GM21723 (cell line): ENCODE results near the gene USP30.
"Not testable (repeated sequence)": the region's sequence is repeated elsewhere in the genome, so short reads cannot be mapped to it uniquely, and the experiment has no call there.

Experiments used
- ATAC-seq: cut with Tn5 transposase; IDR thresholded peaks from one replicate; pipeline ENCODE4 v1.9.1; 2021; ENCODE audit warnings: mild to moderate bottlenecking, moderate library complexity; ENCODE audit not compliant: unreplicated experiment

Gene USP30, protein sequence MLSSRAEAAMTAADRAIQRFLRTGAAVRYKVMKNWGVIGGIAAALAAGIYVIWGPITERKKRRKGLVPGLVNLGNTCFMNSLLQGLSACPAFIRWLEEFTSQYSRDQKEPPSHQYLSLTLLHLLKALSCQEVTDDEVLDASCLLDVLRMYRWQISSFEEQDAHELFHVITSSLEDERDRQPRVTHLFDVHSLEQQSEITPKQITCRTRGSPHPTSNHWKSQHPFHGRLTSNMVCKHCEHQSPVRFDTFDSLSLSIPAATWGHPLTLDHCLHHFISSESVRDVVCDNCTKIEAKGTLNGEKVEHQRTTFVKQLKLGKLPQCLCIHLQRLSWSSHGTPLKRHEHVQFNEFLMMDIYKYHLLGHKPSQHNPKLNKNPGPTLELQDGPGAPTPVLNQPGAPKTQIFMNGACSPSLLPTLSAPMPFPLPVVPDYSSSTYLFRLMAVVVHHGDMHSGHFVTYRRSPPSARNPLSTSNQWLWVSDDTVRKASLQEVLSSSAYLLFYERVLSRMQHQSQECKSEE

DNA sequence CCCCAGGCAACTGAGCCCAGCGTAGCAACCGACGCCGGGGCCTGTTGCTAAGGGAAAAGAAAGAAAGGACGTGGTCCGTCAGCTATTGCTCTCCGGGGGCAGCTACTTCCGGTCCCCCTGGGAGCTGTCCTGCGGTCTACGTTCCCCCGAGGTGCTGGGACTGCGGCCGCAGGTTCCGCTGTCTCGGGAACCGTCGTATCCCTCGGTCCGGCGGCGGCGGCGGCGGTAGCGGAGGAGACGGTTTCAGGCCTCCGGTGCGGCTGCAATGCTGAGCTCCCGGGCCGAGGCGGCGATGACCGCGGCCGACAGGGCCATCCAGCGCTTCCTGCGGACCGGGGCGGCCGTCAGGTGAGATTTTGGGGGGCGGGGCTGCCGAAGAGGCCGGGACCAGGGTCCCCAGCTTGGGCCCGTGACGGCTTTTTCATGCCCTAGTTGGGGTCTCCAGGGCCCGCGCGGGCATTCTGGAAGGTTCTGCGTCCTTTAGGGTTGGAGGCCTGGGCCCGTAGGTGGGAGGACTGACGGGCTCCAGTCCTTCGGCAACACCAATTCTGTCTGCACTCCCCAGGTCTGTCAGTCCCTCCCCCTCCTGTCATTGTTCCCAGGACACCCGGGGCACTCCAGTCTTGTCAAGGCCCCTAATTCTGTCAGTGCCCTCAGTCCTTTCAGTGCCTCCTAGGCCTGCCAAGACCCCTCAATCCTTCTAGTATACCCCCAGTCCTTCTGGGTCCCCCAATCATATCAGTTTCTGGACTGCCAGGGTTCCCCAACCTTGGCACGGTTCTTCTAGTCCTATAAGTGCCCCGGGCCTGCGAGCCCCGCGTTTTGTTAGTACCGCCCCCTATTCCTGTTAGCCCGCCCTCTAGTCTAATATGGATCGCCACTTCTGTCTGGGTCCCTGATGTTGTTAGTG, at the start of gene USP30:
USP30 (plus strand) TSS at position 163 of the 910 bp plus-strand sequence; CDS start at position 266, 103 bp downstream.
- peak; percentile 64 for ATAC-seq

DNA sequence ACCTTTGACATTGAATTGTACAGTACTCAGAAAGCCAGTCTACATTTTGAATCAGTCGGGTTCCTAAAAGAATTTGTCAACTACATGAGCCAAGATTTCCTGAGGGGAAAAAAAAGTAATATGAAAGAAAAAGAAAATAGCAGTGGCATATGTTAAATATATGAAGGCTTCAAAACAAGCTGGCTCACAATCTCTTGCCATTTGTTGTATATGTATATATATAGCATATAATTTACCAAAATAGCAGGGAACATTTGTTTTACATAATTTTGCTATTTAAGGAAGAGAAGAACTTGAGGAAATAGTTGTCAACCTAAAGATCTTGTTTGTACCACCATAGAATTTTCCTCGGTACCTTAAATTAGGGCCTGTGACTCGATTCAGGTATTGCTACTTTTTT, 48.4 kb upstream of the USP30 start:
- ATAC-seq: no peak

DNA sequence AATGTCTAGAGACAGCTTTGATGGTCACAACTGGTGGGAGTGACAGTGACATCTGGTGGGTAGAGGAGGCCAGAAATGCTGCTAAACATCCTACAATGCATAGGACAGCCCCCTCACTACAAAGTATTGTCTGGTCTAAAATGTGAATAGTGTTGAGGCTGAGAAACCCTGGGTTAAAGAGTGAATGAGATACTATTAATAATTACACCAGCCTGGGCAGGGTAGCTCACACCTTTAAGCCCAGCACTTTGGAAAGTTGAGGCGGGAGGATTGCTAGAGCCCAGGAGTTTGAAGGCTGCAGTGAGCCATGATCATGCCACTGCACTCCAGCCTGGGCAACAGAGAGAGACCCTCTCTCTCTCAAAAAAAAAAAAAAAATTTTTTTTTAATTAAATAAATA, 42.6 kb upstream of the USP30 start:
- ATAC-seq: no peak

DNA sequence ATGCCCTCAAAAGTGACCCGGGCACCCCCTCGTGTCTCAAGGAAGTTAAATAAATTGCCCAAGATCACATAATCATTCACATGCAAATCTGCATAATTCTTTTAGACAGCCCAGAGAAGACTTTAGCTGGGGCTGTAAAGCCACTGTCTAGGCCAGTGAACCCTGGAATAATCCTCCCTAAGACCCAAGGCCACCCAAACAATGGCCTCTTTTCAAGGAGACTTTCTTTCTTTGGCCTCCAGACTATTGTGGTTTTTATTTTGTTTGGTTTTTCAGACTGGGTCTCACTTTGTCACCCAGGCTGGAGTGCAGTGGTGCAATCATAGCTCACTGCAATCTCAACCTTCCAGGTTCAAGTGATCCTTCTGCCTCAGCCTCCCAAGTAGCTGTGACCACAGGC, 42.1 kb upstream of the USP30 start:
- ATAC-seq: no peak

DNA sequence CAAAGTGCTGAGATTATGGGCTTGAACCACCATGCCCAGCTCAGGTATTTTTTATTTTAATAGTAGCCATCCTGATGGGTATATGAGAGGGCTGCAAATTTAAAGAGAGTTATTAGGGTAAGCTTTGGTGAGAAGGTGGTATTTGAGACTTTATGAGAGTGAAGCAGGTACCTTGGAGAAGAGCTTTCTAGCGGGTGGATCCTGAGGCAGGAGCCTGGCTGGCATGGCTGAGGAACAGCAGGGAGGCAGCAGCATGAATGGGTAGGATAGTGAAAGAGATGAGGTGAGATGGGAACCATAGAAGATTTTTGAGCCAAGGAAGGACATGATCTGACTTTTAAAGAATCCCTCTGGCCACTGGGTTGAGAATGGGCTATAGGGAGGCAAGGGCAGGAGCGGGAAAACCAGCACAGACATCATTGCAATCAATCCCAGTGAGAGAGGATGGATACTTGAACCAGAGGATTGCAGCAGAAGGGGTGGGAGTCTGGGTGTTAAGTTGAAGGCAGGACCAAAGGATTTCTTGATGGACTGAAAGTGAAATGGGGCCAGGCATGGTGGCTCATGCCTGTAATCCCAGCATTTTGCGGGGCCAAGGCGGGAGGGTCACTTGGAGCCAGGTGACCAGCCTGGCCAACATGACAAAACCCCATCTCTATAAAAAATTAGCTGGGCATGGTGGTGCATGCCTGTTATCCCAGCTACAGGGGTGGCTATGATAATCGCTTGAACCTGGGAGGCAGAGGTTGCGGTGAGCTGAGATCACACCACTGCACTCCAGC, 37.2 kb upstream of the USP30 start:
- ATAC-seq: no peak

DNA sequence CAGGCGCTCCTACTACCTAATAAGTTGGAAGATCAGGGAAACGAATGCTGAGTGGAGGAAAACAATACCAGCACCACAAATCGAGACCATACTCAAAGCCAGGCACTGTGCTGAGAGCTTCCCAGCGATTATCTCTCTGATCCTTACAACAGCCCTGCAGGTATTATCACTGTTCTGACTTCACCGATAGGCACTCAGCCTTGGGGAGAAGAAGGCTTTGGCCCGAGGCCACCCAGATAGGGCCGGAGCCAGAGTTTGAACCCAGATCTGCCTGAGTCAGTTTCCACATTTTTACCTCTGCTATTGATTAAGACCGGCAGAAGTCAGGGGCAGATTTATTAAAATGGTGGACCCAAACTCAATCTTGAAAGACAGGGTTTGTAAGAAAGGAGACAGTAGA, 36.4 kb upstream of the USP30 start:
- no peak for ATAC-seq

DNA sequence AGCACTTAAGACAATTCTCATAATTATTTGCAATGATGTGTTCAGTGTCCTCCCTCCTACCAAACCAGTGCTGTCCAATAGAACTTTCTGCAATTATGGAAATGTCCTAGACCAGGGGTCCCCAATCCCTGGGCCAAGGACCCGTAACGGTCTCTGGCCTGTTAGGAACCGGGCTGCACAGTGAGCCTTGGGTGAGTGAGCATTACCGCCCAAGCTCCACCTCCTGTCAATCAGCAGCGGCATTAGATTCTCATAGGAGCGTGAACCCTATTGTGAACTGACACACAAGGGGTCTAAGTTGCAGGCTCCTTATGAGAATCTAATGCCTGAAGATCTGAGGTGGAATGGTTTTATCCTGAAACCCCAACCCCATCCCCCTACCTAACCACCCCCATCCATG, 35.4 kb upstream of the USP30 start:
- ATAC-seq: no peak

DNA sequence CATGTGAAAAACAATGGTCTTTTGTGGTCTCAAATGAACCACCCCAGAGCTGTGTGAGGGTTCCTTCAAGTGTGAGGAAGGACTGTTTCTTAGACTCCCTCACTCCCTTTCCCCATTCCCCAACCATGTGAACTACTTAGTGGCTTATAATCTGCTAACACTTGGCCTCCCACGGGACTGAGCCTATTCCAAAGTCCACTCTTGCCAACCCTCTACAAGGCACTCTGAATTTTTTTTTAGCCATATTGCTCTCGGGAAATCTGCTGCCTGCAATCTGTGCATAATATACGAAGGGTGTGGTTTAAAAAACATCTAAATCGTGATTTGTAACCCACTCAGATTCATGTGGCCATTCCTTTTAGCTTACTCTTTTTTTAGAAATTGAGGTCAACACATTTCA, 34.1 kb upstream of the USP30 start:
- no peak for ATAC-seq

DNA sequence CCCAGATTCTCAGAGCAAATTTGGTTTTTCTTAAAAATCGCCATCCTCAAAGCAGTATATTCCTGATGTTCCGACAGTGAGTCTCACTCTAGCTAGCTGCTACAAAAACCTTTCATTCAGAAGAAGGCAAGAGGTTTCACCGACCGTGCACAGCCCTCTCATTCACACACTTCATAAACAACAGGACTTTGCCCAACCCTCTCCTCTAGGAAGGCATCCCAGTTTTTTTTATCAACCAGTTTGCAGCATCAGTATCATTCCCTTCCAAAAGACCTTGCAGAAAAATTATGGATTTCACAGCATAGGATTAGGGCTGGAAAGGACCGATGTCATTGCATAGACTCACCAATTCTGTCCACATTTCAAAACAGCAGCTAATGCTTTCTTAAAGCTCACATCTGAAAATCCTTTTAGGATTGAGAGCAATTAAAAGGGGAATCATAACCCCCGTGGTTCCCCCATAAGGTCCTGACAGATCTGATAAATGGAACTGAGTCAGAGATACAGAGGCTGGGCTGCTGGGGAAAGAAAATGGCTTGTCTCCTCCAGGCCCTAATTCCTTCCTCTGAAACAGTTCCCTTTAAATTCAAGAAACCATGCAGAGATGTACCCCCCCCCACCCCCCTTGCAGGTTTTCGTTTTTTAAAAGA, 32.1 kb upstream of the USP30 start:
- no peak for ATAC-seq

DNA sequence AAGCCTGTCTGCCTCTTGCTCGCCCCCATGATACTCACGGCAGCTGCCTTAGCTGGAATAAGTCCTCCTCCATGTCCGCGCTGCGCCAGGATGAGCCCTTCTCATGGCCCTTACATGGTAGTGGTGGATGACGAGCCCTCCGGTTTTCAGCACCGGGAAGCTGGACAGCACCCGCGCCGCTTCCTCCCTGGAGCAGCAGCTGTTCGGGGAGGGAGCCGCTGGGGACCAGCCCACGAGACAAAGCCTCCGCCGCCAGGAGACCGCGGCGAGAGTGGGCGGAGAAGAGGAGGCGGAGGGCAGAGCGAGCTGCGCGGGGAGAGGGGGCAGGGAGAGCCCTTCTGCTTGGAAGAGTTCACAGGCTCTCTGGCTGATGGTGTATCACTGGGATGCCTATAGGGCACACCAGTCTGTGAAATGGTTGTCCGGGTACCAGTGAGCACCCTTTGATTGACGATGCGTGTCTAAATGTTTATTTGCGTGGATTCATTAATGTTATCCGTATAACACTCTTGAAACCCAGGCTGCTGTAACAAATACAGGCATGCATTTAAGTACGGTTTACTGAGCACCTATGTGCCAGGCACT, 31.5 kb upstream of the USP30 start, which contains the start of gene SVOP:
SVOP (minus strand) TSS at position 273 of the 585 bp plus-strand sequence; CDS start at position 73, 200 bp downstream.
- ATAC-seq: no peak

DNA sequence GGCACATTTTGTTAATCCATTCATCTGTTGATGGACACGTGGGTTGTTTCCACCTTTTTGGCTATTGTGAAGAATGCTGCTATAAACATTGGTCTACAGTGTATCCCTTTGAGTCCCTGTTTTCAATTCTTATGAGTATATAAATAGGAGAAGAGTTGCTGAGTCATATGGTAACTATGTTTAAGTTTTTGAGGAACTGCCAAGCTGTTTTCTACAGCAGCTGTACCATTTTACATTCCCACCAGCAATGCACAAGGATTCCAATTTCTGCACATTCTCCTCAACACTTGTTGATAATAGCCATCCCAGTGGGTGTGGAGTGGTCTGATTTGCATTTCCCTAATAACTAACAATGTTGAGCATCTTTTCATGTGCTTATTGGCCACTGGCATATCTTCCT, 24.6 kb upstream of the USP30 start:
- no peak for ATAC-seq

DNA sequence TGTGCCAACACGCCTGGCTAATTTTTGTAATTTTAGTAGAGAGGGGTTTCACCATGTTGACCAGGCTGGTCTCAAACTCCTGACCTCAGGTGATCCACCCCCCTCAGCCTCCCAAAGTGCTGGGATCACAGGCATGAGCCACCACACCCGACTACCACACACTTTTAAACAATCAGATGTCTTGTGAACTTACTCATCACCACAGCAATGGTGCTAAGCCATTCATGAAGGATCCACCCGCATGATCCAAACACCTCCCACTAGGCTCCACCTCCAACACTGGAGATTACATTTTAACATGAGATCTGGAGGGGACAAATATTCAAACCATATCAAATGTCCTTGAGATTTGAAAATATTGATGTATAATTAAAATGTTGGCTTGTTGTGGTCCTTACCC, 23.8 kb upstream of the USP30 start:
- ATAC-seq: not testable (repeated sequence)

DNA sequence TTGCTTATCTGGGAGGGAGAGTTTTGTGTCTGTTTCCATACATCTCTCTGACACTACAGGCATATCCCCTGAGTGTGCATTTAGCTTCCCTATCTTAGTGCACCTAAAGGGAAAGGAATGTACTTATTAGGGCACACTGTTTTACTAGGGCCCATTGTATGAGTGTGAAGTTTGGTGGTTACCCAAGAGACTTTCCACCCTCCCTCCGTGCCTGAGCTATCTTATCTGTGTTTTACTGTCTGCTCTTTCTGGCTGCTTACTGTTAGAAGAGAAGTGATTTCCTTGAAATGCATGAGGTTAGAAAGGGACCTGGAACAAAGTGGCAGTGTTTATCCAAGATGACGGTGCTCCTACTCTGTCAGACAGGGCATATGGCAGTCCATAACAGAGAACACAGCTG, 23.0 kb upstream of the USP30 start:
- no peak for ATAC-seq

DNA sequence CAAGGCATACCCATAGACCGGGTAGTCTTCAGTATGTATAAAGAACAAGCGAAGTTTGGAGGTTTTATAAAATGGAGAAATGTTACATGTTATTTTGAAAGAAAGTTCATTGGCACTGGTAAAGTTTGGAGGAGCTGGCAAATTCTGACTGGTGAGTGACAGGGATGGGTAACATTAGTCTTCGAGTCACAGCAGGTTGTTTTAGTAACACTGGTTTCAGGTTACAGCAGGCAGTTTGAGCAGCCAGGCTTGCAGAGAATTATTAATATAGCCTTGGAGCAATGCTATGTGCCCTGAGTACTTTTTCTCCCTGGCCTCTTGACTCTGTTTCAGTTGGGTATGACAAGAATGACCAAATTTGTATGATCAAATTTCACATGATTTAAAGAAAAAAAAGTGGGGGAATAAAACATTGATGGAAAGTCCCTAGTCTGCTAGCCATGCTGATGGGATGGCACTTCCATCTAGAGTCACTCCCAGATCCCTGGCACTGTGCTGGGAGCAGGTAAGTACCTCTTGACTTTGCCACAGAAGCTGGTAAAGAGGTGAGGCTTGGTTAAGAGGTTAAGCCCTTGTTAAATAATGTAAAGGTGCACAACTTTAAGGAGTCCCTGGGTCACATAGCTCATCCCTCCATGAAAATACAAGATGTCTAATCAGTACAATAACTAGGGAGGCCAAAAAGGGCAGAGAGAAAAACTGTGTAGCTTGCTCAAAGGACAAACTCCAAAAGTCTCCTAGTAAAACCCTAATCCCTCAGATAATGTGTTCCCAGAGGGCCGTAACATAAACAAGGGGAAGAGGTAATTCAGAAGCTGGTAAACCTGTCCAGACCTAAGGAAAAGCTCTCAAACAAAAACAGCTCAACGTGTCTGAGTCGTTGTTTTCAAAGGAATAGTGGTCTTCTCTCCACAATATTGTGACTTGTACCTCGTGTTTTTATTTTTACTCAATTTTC, 18.9 kb upstream of the USP30 start:
- ATAC-seq: no peak

DNA sequence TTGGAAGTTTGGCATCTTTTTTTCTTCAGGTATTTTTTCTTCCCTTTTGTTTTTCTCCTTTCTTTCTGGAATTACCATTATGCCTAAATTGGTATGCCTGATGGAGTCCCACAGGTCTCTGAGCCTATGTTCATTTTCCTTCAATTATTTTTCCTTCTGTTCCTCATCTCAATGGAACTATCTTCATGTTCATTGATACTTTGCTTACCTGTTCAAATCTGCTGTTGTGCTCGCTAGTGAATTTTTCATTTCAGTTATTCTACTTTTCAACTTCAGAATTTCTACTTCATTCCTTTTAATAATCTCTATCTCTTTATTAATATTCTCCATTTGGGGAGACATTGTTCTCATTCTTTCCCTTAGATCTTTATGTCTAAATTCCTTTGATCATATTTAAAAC, 15.4 kb upstream of the USP30 start:
- ATAC-seq: no peak

DNA sequence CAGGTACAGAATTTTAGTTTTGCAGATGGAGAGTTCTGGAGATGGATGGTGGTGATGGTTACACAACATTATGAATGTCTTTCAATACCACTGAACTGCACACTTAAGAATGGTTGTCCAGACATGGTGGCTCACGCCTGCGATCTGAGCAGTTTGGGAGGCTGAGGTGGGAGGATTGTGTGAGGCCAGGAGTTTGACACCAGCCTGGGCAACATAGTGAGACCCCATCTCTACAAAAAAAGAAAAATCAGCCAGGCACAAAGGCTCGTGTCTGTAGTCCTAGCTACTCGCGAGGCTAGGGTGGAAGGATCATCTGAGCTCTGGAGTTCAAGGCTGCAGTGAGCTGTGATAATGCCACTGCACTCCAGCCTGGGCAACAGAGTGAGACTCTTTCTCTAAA, 8.1 kb upstream of the USP30 start:
- ATAC-seq: no peak

DNA sequence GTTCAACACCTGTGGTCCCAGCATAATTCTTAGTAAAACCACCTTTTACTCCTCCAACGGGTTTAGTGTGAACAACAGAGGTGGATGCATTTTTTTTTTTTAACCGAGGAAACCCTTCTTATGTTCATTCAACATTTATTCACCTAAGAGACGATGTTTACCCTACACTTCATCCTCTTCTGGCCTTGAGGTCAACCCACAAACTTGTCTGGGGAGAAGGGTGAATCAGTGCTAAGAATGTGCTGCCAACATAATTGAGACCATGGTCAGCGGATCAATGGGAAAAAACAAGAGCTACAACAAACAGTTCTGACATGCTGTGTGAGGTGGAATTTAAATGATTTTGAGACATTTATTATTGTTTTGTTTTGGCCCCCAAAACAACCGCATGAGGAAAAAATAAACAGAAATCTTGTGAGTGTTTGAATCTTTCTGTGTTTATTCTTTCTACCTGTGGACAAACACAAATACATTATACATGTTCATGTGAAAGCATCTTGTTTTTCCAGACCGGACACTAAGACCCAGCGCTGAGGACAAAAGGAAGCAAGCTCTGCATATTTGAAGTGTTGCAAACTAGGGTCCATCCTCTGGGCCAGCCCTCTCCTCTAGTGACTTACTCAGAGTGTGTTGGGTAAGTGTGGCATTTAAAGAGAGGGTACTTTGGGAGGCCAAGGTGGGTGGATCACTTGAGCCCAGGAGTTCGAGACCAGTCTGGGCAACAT, 5.1 kb upstream of the USP30 start:
- ATAC-seq: no peak

DNA sequence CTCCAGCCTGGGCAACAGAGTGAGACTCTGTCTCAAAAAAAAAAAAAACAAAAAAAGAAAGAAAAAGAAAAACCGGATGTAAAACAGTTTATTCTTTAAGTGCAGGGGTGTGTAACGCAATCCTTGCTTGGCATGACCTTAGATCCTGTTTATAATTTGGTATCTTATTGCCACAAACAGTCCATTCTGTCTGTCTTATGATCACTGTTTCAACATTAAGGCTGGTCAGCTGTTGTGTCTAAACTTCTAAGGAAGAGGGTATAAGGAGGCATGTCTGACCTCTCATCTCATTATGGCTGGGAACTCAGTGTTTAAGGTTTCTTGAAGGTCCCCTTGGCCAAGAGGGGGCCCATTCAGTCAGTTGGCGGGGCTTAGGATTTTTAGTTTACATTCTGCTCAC, 3.7 kb upstream of the USP30 start:
- not testable (repeated sequence) for ATAC-seq
